GM12878 (cell line): Measurements from ENCODE around the gene SCAMP5. TPM values are rescaled to one million over a fixed set of nuclear protein-coding genes. Genes with fewer than 3 reads are reported as not detected.

Experiments used
- ATAC-seq: fragments of 200-7000 bp; cut with Tn5 transposase; 3 replicates; pipeline ENCODE4 v1.9.1; 2020; ENCODE audit warnings: mild to moderate bottlenecking, moderate library complexity
- Bru-seq: library from RNA; stranded (reverse); fragments of 400-500 nt; gene quantifications from one replicate; lab custom pipeline; 2021; lab: Mats Ljungman, UMichigan
- BruChase-seq, 2 experiments: library from RNA; stranded (reverse); fragments of 400-500 nt; gene quantifications; one replicate each; lab custom pipeline; 2021; lab: Mats Ljungman, UMichigan
- BruUV-seq: library from RNA; stranded (reverse); fragments of 400-500 nt; replicated peaks from 2 replicates; lab custom pipeline; 2021; lab: Mats Ljungman, UMichigan
- CTCF ChIA-PET: fragments of 300-600 bp; sonication (Branson Sonifier 250); formaldehyde crosslinking; extraction: SDS; loops from one replicate; lab custom pipeline; 2021; ENCODE audit warnings: inconsistent platforms; lab: Yijun Ruan, JAX
- POLR2A ChIA-PET: fragments of 350-600 bp; formaldehyde crosslinking; extraction: SDS; loops from one replicate; lab custom pipeline; 2021; ENCODE audit warnings: inconsistent platforms; lab: Charles Lee
- RAD21 ChIA-PET: fragments of 300-600 bp; sonication (Branson Sonifier 250); formaldehyde crosslinking; loops from one replicate; lab custom pipeline; 2023; ENCODE audit warnings: antibody characterized with exemption; ENCODE audit not compliant: unreplicated experiment; lab: Charles Lee
- SMC1A ChIA-PET: fragments of 300-600 bp; sonication (Branson Sonifier 250); formaldehyde crosslinking; loops from one replicate; lab custom pipeline; 2023; ENCODE audit not compliant: unreplicated experiment, uncharacterized antibody; lab: Charles Lee
- DNase-seq: peaks from one replicate; pipeline ENCODE4 v3.0.0-alpha.2; 2011; ENCODE audit warnings: low read depth, low spot score
- FAIRE-seq: peaks from 3 replicates; lab custom pipeline; 2011; peaks lifted over from hg19 to GRCh38; lab: Jason Lieb, UNC
- H2AFZ ChIP-seq: 2 replicates; pipeline ENCODE4 v1.6.0; 2011; ENCODE audit warnings: low read depth, low read length, control low read depth; ENCODE audit not compliant: control insufficient read depth
- H3K27ac ChIP-seq: 2 replicates; pipeline ENCODE4 v1.5.1; 2011; ENCODE audit warnings: control low read depth; ENCODE audit not compliant: control insufficient read depth, insufficient read depth
- H3K27me3 ChIP-seq, 2 experiments: replicated peaks in 1 of 2; 2 replicates each; pipeline versions ENCODE4 v1.6.0 to v1.6.1; 2011; ENCODE audit warnings: low read length in 1 of 2; ENCODE audit not compliant: control insufficient read depth in 2 of 2, insufficient read depth in 2 of 2
- H3K36me3 ChIP-seq, 2 experiments: 2 replicates each; pipeline ENCODE4 v1.5.1; 2011; ENCODE audit warnings: low read length in 1 of 2; ENCODE audit not compliant: control insufficient read depth in 2 of 2, insufficient read depth in 2 of 2
- H3K4me1 ChIP-seq: 2 replicates; pipeline ENCODE4 v1.6.1; 2011; ENCODE audit warnings: mild to moderate bottlenecking, low read length, moderate library complexity, mixed read lengths; ENCODE audit not compliant: control insufficient read depth, insufficient read depth
- H3K4me2 ChIP-seq: 2 replicates; pipeline ENCODE4 v1.6.0; 2011; ENCODE audit warnings: control low read depth; ENCODE audit not compliant: control insufficient read depth, insufficient read depth
- H3K4me3 ChIP-seq: fragments of 200-600 bp; sonication (generic); 2 replicates; pipeline ENCODE4 v1.5.1; 2016
- H3K79me2 ChIP-seq: 2 replicates; pipeline ENCODE4 v1.6.0; 2011; ENCODE audit warnings: low read length; ENCODE audit not compliant: control insufficient read depth, insufficient read depth
- H3K9ac ChIP-seq: 2 replicates; pipeline ENCODE4 v1.8.0; 2011; ENCODE audit warnings: low read length, control low read depth, mixed read lengths; ENCODE audit not compliant: control insufficient read depth, insufficient read depth
- H3K9me3 ChIP-seq: replicated peaks from 3 replicates; pipeline ENCODE4 v1.5.1; 2011; ENCODE audit warnings: mild to moderate bottlenecking, low read length; ENCODE audit not compliant: control insufficient read depth, insufficient read depth
- H4K20me1 ChIP-seq: 2 replicates; pipeline ENCODE4 v1.6.0; 2011; ENCODE audit not compliant: control insufficient read depth, insufficient read depth
- ATF2 ChIP-seq: IDR thresholded peaks from 2 replicates; pipeline ENCODE4 v1.6.1; 2012; ENCODE audit warnings: low read length, inconsistent platforms
- BCL11A ChIP-seq: IDR thresholded peaks from 2 replicates; pipeline ENCODE4 v1.6.1; 2011; ENCODE audit warnings: low read depth, low read length
- BRCA1 ChIP-seq: IDR thresholded peaks from 2 replicates; pipeline ENCODE4 v1.6.1; 2011; ENCODE audit warnings: low read depth, low read length, improper control_type of control experiment
- CBFB ChIP-seq: IDR thresholded peaks from 2 replicates; pipeline ENCODE4 v1.6.1; 2016; ENCODE audit warnings: antibody characterized with exemption, low read depth
- CHD2 ChIP-seq: IDR thresholded peaks from 2 replicates; pipeline ENCODE4 v1.6.1; 2011; ENCODE audit warnings: low read depth, low read length, improper control_type of control experiment, borderline replicate concordance
- IRF5 ChIP-seq: fragments of 450-650 bp; IDR thresholded peaks from 2 replicates; pipeline ENCODE4 v1.6.1; 2017; ENCODE audit warnings: borderline replicate concordance
- LARP7 ChIP-seq: fragments of 450-650 bp; IDR thresholded peaks from 2 replicates; pipeline ENCODE4 v1.6.1; 2017; ENCODE audit warnings: mild to moderate bottlenecking
- MXI1 ChIP-seq: fragments of 150-350 bp; IDR thresholded peaks from 2 replicates; pipeline ENCODE4 v1.6.1; 2011; ENCODE audit warnings: low read depth, mild to moderate bottlenecking, inconsistent platforms, low read length, improper control_type of control experiment
- RCOR1 ChIP-seq: conservative IDR thresholded peaks from 2 replicates; pipeline ENCODE4 v1.6.1; 2012; ENCODE audit warnings: low read depth, low read length, improper control_type of control experiment
- SMAD5 ChIP-seq: IDR thresholded peaks from 2 replicates; pipeline ENCODE4 v1.6.1; 2016; ENCODE audit warnings: antibody characterized with exemption, low read depth
- SP1 ChIP-seq: IDR thresholded peaks from one replicate; pipeline ENCODE4 v1.6.1; 2011; ENCODE audit warnings: low read depth, low read length
- YY1 ChIP-seq: IDR thresholded peaks from 2 replicates; pipeline ENCODE4 v1.6.1; 2011; ENCODE audit warnings: low read depth, mild to moderate bottlenecking, low read length
- ZBTB11 ChIP-seq: fragments of 450-650 bp; formaldehyde crosslinking; IDR thresholded peaks from 2 replicates; pipeline ENCODE4 v1.5.0; 2022; ENCODE audit warnings: mild to moderate bottlenecking, missing genetic modification characterization
- ZNF207 ChIP-seq: fragments of 450-650 bp; IDR thresholded peaks from 2 replicates; pipeline ENCODE4 v1.6.1; 2014; ENCODE audit warnings: antibody characterized with exemption, mild to moderate bottlenecking, borderline replicate concordance
- WGBS: methylation state at CpG from one replicate; pipeline ENCODE4 v1.1.6; 2016; ENCODE audit warnings: low lambda C conversion rate; ENCODE audit not compliant: insufficient replicate concordance, insufficient coverage; ENCODE audit errors: missing lambda C conversion rate; 5-methylcytosine and 5-hydroxymethylcytosine counted together
- in situ Hi-C: fragments of 300-500 bp; cut with MboI; formaldehyde crosslinking; loops from 9 replicates; pipeline ENCODE4 v1.14.3; 2018; ENCODE audit warnings: mixed read lengths
- intact Hi-C: fragments of 100-400 bp; cut with micrococcal nuclease; formaldehyde crosslinking; loops from one replicate; pipeline ENCODE4 v1.14.2; 2022; ENCODE audit not compliant: unreplicated experiment
- long read RNA-seq, 2 experiments: library from polyadenylated mRNA; unstranded; transcript quantifications; one replicate each; pipeline ENCODE4 v2.0.0, GENCODE V29; 2019 to 2020
- polyA minus RNA-seq, 3 experiments: library from RNA; depleted of rRNA, polyadenylated mRNA; stranded (reverse); fragments of >200 nt; gene quantifications; 2 replicates each; pipeline ENCODE4 v1.2.3, GENCODE V29; 2011
- polyA plus RNA-seq, 11 experiments: library from polyadenylated mRNA; depleted of rRNA in 4 of 11; unstranded in 6 of 11; stranded (reverse) in 5 of 11; fragments of >200 nt; fragmentation: Nextera tagmentation in 4 of 11; fragmentation: Illumina TruSeq in 1 of 11; extraction: Ambion mirVana in 4 of 11; extraction: Trizol in 1 of 11; gene quantifications; 1 replicate in 1 of 11; 2 replicates in 10 of 11; pipeline versions ENCODE4 v1.2.1 to v1.2.3, GENCODE V29; 2011 to 2016; ENCODE audit warnings: inconsistent platforms in 2 of 11, missing spikeins in 2 of 11, low read depth in 1 of 11
- total RNA-seq, 4 experiments: library from RNA; depleted of rRNA in 3 of 4; stranded (reverse); fragments of >200 nt in 3 of 4; fragmentation: Illumina TruSeq in 1 of 4; extraction: Trizol in 1 of 4; gene quantifications; 2 replicates each; pipeline versions ENCODE4 v1.2.1 to v1.2.3, GENCODE V29; 2013 to 2021

Gene SCAMP5
- 5.9 and 8.5 TPM in 2 replicates for total RNA-seq (2013; cell fraction: nucleolus; rRNA removed)
- total RNA-seq (2014; rRNA removed): 20.2 and 22.2 TPM in 2 replicates
- total RNA-seq (2014; rRNA removed; fragmentation: Illumina TruSeq; extraction: Trizol): 13.6 and 15.0 TPM in 2 replicates
- 24.8 and 25.5 TPM in 2 replicates for total RNA-seq (2021)
- 7.6 TPM for polyA plus RNA-seq (2011; ENCODE audit: low read depth)
- 15.7 and 24.3 TPM in 2 replicates for polyA plus RNA-seq (2011; rRNA removed)
- 28.5 and 32.2 TPM in 2 replicates for polyA plus RNA-seq (2011; cell fraction: cytosol; rRNA removed)
- 19.4 and 24.8 TPM in 2 replicates for polyA plus RNA-seq (2011; cell fraction: nucleus; rRNA removed)
- polyA plus RNA-seq (2012): 8.5 and 11.0 TPM in 2 replicates
- 26.3 and 30.3 TPM in 2 replicates for polyA plus RNA-seq (2014; fragmentation: Illumina TruSeq; extraction: Trizol)
- polyA plus RNA-seq (2014; fragmentation: Nextera tagmentation; extraction: Ambion mirVana): 1 to 10 TPM; 2.3 to 2.5 TPM
- polyA plus RNA-seq (2014; rRNA removed): 35.5 and 41.6 TPM in 2 replicates
- polyA plus RNA-seq (2016; fragmentation: Nextera tagmentation; extraction: Ambion mirVana): 1 to 10 TPM; 1.6 to 1.7 TPM
- 21.5 and 25.9 TPM in 2 replicates for polyA minus RNA-seq (2011; rRNA and poly(A)+ RNA removed)
- 9.0 and 9.6 TPM in 2 replicates for polyA minus RNA-seq (2011; cell fraction: cytosol; rRNA and poly(A)+ RNA removed)
- 3.3 and 7.8 TPM in 2 replicates for polyA minus RNA-seq (2011; cell fraction: nucleus; rRNA and poly(A)+ RNA removed)
- Bru-seq, nascent RNA: percentile 49 among the genes with signal in this experiment
- percentile 43 among the genes with signal in this experiment for BruChase-seq, experiment 1, labeled RNA remaining after a 6-hour chase
- BruChase-seq, experiment 2, labeled RNA remaining after a 2-hour chase: percentile 47 among the genes with signal in this experiment
- long read RNA-seq, experiment 1: 0 reads
- long read RNA-seq, experiment 2, partial matches to known transcripts: 0 of 3 reads
- long read RNA-seq, experiment 2, other reads (novel, unspliced or antisense): 3 of 3 reads

- no TSS peak for BruUV-seq
- peak within 1 kb of the TSS; percentile 86 for H3K4me2 ChIP-seq
- H3K27me3 ChIP-seq: no peaks in the 10 kb centered on the region; a peak in 1 of 4 replicates
- ChIA-PET RAD21 (interaction anchor here (0.6 to 1.2 kb wide), 9 partner anchors 9 to 373 kb away, joined by 3 to 7 read pairs (median 3); partner anchors contain the start of genes MAN2C1 and PPCDC), POLR2A (interaction anchor here (0.6 to 1.0 kb wide), 3 partner anchors 11 to 332 kb away, joined by 3 read pairs; partner anchors contain the start of gene COX5A), SMC1A (interaction anchor here (1.0 to 1.4 kb wide), 2 partner anchors 31 to 94 kb away, joined by 3 read pairs; no protein-coding TSS in a partner anchor), CTCF (interaction anchor here (0.5 to 1.3 kb wide), 9 partner anchors 16 to 652 kb away, joined by 3 to 5 read pairs (median 3); partner anchors contain the start of gene PPCDC)
- no peak within 1 kb of the TSS for H3K27ac ChIP-seq
- H2AFZ ChIP-seq: peak within 1 kb of the TSS; percentile 72
- peak within 1 kb of the TSS; percentile 63; the same call in 1 of the 2 replicates for H3K4me3 ChIP-seq
- DNase-seq (peak; percentile 27), ATAC-seq (peak; percentile 95), FAIRE-seq (no peak)
- in situ Hi-C loops (no loop called here), intact Hi-C loops (no loop called here)
- H3K4me1 ChIP-seq: peaks cover 3% of the 10 kb centered on the region; the same call in 1 of the 2 replicates
- no peaks in the 10 kb centered on the region for H4K20me1 ChIP-seq
- H3K9me3 ChIP-seq: no peaks in the 10 kb centered on the region
- H3K79me2 ChIP-seq: no peaks in the 10 kb centered on the region
- peak within 1 kb of the TSS; percentile 56; the same call in 1 of the 2 replicates for H3K9ac ChIP-seq
- no peaks in the 10 kb centered on the region for H3K36me3 ChIP-seq
- WGBS: 2% methylated on average over 43 of the region's 58 CpGs
- TF ChIP-seq LARP7 (no peak), BRCA1 (peak; percentile 87), CHD2 (peak; percentile 99), BCL11A (no peak), IRF5 (peak; percentile 75), MXI1 (peak; percentile 79), SMAD5 (no peak), CBFB (peak; percentile 85), ZNF207 (no peak), YY1 (peak; percentile 53), ATF2 (no peak), SP1 (no peak), RCOR1 (peak; percentile 99), ZBTB11 (CRISPR knock-in tag) (no peak)
Measured at GRCh38 chr15:74995182-74995778, at the start of gene SCAMP5. SCAMP5 (plus strand) TSS chr15:74995563; CDS start chr15:75011840, 16,277 bp downstream.
